ENCODE results near the gene MEF2D. TPM values are rescaled to one million over a fixed set of nuclear protein-coding genes. Genes with fewer than 3 reads are reported as not detected.
A peak's percentile ranks its signal among the peaks of the same experiment; 100 is the strongest.

MEF2D gene
- total RNA-seq, 1 experiment from 2014 or later = 17.3 TPM

DNA sequence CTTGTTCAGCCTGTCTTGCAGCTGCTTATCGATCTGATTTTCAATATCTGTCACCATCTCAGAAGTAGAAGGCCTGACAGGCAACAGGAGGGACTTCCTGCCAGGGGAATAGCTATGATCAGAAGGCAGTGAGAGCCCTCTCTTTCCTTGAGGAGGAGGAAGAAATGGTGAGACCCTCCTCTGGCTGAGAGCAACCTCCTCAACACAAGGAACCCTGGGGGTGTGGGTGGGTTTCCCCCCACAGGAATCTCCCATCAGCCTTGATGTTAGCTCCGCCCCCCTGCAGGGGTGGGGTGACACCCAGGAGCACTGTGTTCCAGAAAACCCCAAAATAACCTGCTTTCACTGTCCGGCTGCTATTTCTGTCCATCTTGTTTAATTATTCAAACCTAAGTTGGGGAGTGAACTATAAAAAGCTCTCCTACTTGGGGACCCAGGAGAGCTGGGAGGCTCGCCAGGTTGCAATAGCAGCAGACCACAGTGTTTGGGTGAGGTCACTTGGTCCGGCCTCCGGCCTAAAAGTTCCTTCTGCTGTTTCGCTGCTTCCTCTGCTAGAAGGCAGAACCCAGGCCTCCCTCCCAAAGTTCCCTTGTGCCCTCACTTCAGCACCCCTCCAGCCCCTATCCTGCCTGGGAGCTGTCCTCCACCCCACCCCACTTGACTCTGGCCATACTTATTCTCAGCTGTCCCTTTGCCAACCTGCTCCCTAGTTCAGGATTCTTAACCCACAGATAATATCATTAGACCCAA is 7.8 kb upstream of the MEF2D start:
- CTCF ChIA-PET = no interaction called here
- intact Hi-C loops (cut with micrococcal nuclease) = no loop called here
- Histone ChIP-seq H3K36me3 (ENCODE audit: low read depth, low read length) (no peaks in the 10 kb centered on the region), H3K4me3 (ENCODE audit: low read length) (no peak overlapping the region), H3K27ac (ENCODE audit: low read length) (no peak overlapping the region), H3K4me2 (ENCODE audit: low read length) (no peak overlapping the region), H4K20me1 (ENCODE audit: low read length) (no peaks in the 10 kb centered on the region), H3K79me2 (ENCODE audit: low read length) (no peaks in the 10 kb centered on the region), H2AFZ (ENCODE audit: low read length) (no peak overlapping the region), H3K9ac (ENCODE audit: low read length) (no peak overlapping the region), H3K4me1 (ENCODE audit: insufficient read depth, low read length) (peaks cover 24% of the 10 kb centered on the region), H3F3A (ENCODE audit: low read length, unreplicated experiment) (no peaks in the 10 kb centered on the region), H3K9me3 (ENCODE audit: low read length) (no peaks in the 10 kb centered on the region), H3K27me3 (ENCODE audit: low read length) (no peaks in the 10 kb centered on the region), H3K9me2 (replicated peaks; ENCODE audit: low read length) (no peaks in the 10 kb centered on the region)
- POLR2A ChIA-PET (ENCODE audit: unreplicated experiment) = no interaction called here
- DNase-seq (no peak), ATAC-seq (no peak)
- TF ChIP-seq EZH2phosphoT487 (IDR thresholded peaks at IDR 0.05; ENCODE audit: borderline replicate concordance, low read length) (no peak), EZH2 (IDR thresholded peaks at IDR 0.05; ENCODE audit: low read length, unreplicated experiment) (no peak)
- TF ChIP-seq, protein P1, sequence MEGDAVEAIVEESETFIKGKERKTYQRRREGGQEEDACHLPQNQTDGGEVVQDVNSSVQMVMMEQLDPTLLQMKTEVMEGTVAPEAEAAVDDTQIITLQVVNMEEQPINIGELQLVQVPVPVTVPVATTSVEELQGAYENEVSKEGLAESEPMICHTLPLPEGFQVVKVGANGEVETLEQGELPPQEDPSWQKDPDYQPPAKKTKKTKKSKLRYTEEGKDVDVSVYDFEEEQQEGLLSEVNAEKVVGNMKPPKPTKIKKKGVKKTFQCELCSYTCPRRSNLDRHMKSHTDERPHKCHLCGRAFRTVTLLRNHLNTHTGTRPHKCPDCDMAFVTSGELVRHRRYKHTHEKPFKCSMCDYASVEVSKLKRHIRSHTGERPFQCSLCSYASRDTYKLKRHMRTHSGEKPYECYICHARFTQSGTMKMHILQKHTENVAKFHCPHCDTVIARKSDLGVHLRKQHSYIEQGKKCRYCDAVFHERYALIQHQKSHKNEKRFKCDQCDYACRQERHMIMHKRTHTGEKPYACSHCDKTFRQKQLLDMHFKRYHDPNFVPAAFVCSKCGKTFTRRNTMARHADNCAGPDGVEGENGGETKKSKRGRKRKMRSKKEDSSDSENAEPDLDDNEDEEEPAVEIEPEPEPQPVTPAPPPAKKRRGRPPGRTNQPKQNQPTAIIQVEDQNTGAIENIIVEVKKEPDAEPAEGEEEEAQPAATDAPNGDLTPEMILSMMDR (conservative IDR thresholded peaks at IDR 0.05; ENCODE audit: low read depth, low read length) = no peak
- BruUV-seq (replicated peaks) = no TSS peak

DNA sequence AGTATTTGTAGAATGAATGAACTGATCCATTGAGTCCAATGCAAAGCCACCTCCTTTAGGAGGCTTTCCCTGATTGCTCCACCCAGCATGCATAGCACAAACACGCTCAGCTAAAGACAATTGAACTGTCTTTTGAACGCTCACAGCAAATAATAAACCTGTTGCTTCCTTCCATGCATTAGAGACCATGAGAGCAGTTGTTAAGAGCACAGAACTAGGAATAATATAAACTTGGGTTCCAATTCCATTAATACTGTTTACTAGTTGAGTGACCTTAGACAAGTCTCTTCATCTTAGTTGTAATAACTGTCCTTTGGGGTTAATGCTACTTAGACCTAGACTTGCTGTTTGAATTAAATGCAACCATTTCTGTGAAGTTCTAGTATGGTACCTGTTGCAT is 5.9 kb upstream of the MEF2D start:
- H3K4me3 ChIP-seq (ENCODE audit: low read length) = no peak overlapping the region
- no TSS peak for BruUV-seq (replicated peaks)
- intact Hi-C loops (cut with micrococcal nuclease) = no loop called here
- DNase-seq = no peak
- H3K27me3 ChIP-seq (ENCODE audit: low read length) = no peaks in the 10 kb centered on the region
- CTCF ChIA-PET = no interaction called here
- no peaks in the 10 kb centered on the region for H3K79me2 ChIP-seq (ENCODE audit: low read length)
- POLR2A ChIA-PET (ENCODE audit: unreplicated experiment) = interaction anchor here (0.6 kb wide), 1 partner anchor 611 kb away, joined by 13 read pairs; no protein-coding TSS in a partner anchor
- no peak for TF ChIP-seq EZH2phosphoT487 (IDR thresholded peaks at IDR 0.05; ENCODE audit: borderline replicate concordance, low read length)
- H3K9ac ChIP-seq (ENCODE audit: low read length) = no peak overlapping the region
- H3K4me2 ChIP-seq (ENCODE audit: low read length) = no peak overlapping the region
- no peaks in the 10 kb centered on the region for H3K9me3 ChIP-seq (ENCODE audit: low read length)
- peaks cover 43% of the 10 kb centered on the region for H3K4me1 ChIP-seq (ENCODE audit: insufficient read depth, low read length)
- H4K20me1 ChIP-seq (ENCODE audit: low read length) = no peaks in the 10 kb centered on the region
- no peaks in the 10 kb centered on the region for H3K36me3 ChIP-seq (ENCODE audit: low read depth, low read length)
- ATAC-seq = no peak
- no peak overlapping the region for H3K27ac ChIP-seq (ENCODE audit: low read length)
- H3F3A ChIP-seq (ENCODE audit: low read length, unreplicated experiment) = no peaks in the 10 kb centered on the region
- no peak overlapping the region for H2AFZ ChIP-seq (ENCODE audit: low read length)
- H3K9me2 ChIP-seq (replicated peaks; ENCODE audit: low read length) = no peaks in the 10 kb centered on the region

DNA sequence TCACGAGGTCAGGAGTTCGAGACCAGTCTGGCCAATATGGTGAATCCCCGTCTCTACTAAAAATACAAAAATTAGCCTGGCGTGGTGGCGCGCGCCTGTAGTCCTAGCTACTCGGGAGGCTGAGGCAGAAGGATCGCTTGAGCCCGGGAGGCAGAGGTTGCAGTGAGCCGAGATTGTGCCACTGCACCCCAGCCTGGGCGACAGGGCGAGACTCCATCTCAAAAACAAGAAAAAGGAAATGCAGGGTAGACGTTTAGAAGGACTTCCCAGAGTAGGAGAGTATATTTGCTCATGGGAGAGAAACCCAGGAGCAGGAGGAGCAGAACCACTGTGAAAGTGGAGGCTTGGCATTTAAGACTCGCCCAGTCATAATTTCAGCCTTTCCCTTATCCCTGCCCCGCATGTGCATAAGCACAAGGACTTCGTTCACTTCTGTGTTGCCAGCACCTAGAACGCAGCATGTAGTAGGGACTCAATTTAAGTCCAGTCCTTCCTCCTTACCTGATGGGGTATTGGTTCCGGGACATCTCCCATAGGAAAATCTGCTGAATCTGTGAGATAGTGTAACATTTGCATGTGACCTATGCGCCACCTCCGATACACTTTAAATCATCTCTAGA is 5.2 kb upstream of the MEF2D start:
- no peaks in the 10 kb centered on the region for H3K9me2 ChIP-seq (replicated peaks; ENCODE audit: low read length)
- peak overlapping the region; percentile 96 for H3K27ac ChIP-seq (ENCODE audit: low read length)
- H3K36me3 ChIP-seq (ENCODE audit: low read depth, low read length) = no peaks in the 10 kb centered on the region
- DNase-seq (no peak), ATAC-seq (no peak)
- H2AFZ ChIP-seq (ENCODE audit: low read length) = peak overlapping the region; percentile 76; the same call in 1 of the 2 replicates
- TF ChIP-seq, protein P1 (conservative IDR thresholded peaks at IDR 0.05; ENCODE audit: low read depth, low read length) = no peak
- TF ChIP-seq EZH2 (IDR thresholded peaks at IDR 0.05; ENCODE audit: low read length, unreplicated experiment) = no peak
- H3K27me3 ChIP-seq (ENCODE audit: low read length) = no peaks in the 10 kb centered on the region
- H3K9me3 ChIP-seq (ENCODE audit: low read length) = no peaks in the 10 kb centered on the region
- TSS peak; percentile 7 for BruUV-seq (replicated peaks)
- H3K4me1 ChIP-seq (ENCODE audit: insufficient read depth, low read length) = peaks cover 49% of the 10 kb centered on the region
- H3F3A ChIP-seq (ENCODE audit: low read length, unreplicated experiment) = no peaks in the 10 kb centered on the region
- no peak overlapping the region for H3K4me3 ChIP-seq (ENCODE audit: low read length)
- H3K79me2 ChIP-seq (ENCODE audit: low read length) = no peaks in the 10 kb centered on the region
- ChIA-PET POLR2A (ENCODE audit: unreplicated experiment) (interaction anchor here (1.2 kb wide), 1 partner anchor 65 kb away, joined by 7 read pairs; no protein-coding TSS in a partner anchor), CTCF (interaction anchor here (0.6 to 1.1 kb wide), 2 partner anchors 10 to 120 kb away, joined by 3 to 4 read pairs; no protein-coding TSS in a partner anchor)
- H4K20me1 ChIP-seq (ENCODE audit: low read length) = no peaks in the 10 kb centered on the region
- H3K9ac ChIP-seq (ENCODE audit: low read length) = peak overlapping the region; percentile 98
- H3K4me2 ChIP-seq (ENCODE audit: low read length) = 0 out of 2 replicates have a peak overlapping the region, but pooled peaks have one; percentile 22
- intact Hi-C loops (cut with micrococcal nuclease) = loop anchor here (1.0 kb wide), 2 partner anchors 48 to 66 kb away; no protein-coding TSS in a partner anchor
